ENCODE results near the gene OR2J2. TPM values are rescaled to one million over a fixed set of nuclear protein-coding genes. Genes with fewer than 3 reads are reported as not detected.
"Not testable (repeated sequence)": the region's sequence is repeated elsewhere in the genome, so short reads cannot be mapped to it uniquely, and the experiment has no call there.

Gene OR2J2
- total RNA-seq, 1 donor from 2014 or later: not detected

DNA sequence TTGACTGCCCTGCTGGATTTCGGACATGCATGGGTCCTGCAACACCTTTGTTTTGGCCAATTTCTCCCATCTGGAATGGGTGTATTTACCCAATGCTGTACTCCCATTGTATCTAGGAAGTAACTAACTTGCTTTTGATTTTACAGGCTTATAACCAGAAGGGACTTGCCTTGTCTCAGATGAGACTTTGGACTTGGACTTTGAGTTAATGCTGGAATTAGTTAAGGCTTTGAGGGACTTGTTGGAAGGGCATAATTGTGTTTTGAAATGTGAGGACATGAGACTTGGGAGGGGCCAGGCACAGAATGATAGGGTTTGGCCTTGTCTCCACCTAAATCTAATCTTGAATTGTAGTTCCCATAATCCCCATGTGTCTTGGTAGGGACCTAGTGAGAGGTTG lies 47.3 kb downstream of the OR2J2 start:
- not testable (repeated sequence) for DNase-seq (ENCODE audit: low read depth)

Other genes starting within 250 kb of the OR2J2 start
- 65.7 and 67.2 TPM in 2 replicates for gene TRIM27, start 246.9 kb upstream of the OR2J2 start, total RNA-seq
- gene ZNF311, start 165.6 kb upstream of the OR2J2 start, total RNA-seq: 0.32 and 1.5 TPM in 2 replicates
- not detected in 2 replicates for gene OR2W1, start 125.7 kb upstream of the OR2J2 start, total RNA-seq
- gene OR2B3, start 83.6 kb upstream of the OR2J2 start, total RNA-seq: not detected in 2 replicates
- gene OR2J1, start 71.4 kb upstream of the OR2J2 start, total RNA-seq: not detected in 2 replicates
- gene OR2J3, start 62.8 kb upstream of the OR2J2 start, total RNA-seq: not detected in 2 replicates
- not detected in 2 replicates for gene OR14J1, start 130.8 kb downstream of the OR2J2 start, total RNA-seq
- not detected in 2 replicates for gene OR5V1, start 198.0 kb downstream of the OR2J2 start, total RNA-seq
- gene OR12D3, start 204.4 kb downstream of the OR2J2 start, total RNA-seq: not detected in 2 replicates
- gene OR12D2, start 224.7 kb downstream of the OR2J2 start, total RNA-seq: not detected in 2 replicates
- not detected in 2 replicates for gene OR12D1, start 244.0 kb downstream of the OR2J2 start, total RNA-seq

All from myocyte (in vitro differentiated cells).